ENCODE results near the gene TMEM235.

GRCh38 chr17:78250891-78251772 is 19.7 kb downstream of the TMEM235 start:
- TF ChIP-seq TAF1 (IDR thresholded peaks at IDR 0.05; ENCODE audit: borderline replicate concordance, insufficient read depth, low read length) (no peak), POLR2AphosphoS5 (IDR thresholded peaks at IDR 0.05; ENCODE audit: low read depth, low read length) (no peak), FOXP2 (optimal IDR thresholded peaks at IDR 0.05; ENCODE audit: borderline replicate concordance, extremely low read depth, extremely low read length, insufficient read depth) (peak; percentile 76), SIN3A (IDR thresholded peaks at IDR 0.05; ENCODE audit: borderline replicate concordance, insufficient read depth, low read length) (no peak)
